DOHH2 (cell line): Measurements from ENCODE around the gene FAAH.

Experiments
- EZH2phosphoT487 ChIP-seq: fragments of 200-600 bp; sonication (generic); IDR thresholded peaks from 2 replicates; pipeline ENCODE4 v1.6.1; 2017; ENCODE audit warnings: borderline replicate concordance, mild to moderate bottlenecking, antibody characterized with exemption, low read length, moderate library complexity, mixed read lengths
- TF ChIP-seq, protein P1 (sequence below): fragments of 200-600 bp; sonication (generic); IDR thresholded peaks from one replicate; pipeline ENCODE4 v1.5.1; 2014; ENCODE audit warnings: antibody characterized with exemption, mild to moderate bottlenecking, low read depth, low read length; ENCODE audit not compliant: poor library complexity, severe bottlenecking

DNA sequence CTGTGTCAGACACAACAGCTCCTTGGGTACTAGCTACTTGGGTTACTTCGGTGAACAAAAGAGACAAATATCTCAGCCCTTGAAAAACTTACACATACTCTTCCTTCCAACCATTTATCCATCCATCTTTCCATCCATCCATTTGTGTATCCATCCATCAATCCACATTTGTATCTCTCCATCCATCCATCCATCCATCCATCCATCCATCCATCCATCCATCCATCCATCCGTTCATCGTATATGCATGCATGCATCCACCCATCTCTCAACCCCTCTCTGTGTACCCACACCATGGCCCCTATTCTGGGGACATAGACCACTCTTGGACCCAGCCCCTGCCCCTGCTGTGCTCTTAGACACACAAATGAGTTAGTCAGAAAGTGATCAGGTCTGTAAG is 40.2 kb downstream of the FAAH start:
- TF ChIP-seq, protein P1, sequence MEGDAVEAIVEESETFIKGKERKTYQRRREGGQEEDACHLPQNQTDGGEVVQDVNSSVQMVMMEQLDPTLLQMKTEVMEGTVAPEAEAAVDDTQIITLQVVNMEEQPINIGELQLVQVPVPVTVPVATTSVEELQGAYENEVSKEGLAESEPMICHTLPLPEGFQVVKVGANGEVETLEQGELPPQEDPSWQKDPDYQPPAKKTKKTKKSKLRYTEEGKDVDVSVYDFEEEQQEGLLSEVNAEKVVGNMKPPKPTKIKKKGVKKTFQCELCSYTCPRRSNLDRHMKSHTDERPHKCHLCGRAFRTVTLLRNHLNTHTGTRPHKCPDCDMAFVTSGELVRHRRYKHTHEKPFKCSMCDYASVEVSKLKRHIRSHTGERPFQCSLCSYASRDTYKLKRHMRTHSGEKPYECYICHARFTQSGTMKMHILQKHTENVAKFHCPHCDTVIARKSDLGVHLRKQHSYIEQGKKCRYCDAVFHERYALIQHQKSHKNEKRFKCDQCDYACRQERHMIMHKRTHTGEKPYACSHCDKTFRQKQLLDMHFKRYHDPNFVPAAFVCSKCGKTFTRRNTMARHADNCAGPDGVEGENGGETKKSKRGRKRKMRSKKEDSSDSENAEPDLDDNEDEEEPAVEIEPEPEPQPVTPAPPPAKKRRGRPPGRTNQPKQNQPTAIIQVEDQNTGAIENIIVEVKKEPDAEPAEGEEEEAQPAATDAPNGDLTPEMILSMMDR: no peak
- no peak for TF ChIP-seq EZH2phosphoT487
